CD1c-positive myeloid dendritic cell (primary cell): Measurements from ENCODE around the gene YWHAH.

Experiments used
- DNase-seq: peaks from one replicate; pipeline ENCODE4 v3.0.0-alpha.2; 2016; ENCODE audit errors: extremely low spot score

Gene YWHAH

DNA sequence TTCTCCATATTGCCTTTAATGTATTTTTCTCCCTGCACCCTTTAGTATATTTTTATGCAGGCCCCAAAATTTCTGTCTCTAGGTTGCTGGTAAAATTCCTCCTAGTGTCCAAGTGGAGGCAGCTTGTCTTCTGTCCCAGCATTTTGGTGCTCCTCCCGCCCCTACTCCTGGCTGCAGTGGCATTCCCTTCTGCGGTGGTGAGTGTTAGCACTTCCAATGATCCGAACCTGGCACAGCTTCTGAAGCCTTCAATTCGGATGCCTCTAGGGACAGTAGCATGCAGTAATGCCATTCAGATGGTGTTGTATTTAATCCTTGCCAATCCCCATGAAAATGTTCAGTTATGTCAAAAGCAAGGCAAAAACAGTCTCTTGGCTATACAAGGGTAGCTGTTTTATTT lies 5.9 kb downstream of the YWHAH start:
- no peak for DNase-seq

DNA sequence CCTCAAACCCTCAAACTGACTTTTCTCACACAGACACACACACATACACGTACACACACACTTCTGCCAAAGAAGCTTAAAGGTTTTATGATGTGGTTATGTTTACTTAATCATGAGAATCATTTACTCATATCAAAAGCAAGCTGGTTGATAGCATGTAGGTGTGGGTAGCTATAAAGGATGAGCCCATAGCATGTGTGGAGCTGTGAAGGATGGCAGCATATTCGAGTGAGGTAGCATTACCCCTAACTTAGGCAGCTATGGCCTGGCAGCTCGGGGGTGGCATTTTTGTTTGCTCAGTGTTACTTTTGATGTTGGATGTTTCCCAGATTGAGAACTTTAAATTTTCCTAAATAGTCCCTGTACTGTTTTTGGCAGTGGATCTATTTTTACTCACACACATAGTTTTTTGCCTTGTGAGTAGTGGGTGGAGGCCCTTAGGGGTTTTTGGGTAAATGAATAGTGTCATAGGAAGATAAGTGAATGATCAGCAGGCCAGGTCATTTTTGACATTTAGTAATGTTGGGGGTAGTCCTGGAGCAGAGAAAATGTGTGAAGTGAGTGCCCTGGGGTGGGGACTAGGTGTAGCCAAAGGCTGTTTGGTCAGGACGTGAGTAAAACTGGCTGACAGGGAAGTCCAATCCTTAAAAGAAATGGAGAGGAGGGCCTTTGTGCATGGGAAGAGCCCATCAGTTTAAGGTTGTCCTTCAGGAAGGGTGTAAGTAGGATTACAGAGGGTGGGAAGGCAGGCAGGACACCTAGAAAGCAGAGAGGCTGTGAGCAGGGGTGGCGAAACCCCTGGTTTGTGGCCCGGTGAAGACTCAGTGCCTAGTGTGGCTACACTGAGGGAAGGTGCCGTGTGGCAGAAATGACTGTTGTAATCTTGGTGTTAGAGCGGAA lies 7.1 kb downstream of the YWHAH start:
- DNase-seq, result no peak

DNA sequence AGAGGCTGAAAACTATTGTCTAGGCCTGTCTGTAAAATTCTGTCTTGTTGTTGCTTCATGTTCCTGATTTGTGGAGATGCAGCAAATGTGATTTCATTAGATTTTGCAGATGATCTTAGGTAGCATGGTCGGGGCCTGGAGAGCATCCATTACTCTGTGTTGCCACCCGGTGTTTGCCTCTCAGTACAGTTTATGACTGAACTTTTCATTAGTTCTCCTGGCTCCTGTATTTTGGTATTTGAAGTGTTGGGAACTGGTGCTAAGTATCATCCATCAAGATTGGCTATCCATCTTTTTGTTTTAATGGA lies 7.7 kb downstream of the YWHAH start:
- DNase-seq, result no peak

DNA sequence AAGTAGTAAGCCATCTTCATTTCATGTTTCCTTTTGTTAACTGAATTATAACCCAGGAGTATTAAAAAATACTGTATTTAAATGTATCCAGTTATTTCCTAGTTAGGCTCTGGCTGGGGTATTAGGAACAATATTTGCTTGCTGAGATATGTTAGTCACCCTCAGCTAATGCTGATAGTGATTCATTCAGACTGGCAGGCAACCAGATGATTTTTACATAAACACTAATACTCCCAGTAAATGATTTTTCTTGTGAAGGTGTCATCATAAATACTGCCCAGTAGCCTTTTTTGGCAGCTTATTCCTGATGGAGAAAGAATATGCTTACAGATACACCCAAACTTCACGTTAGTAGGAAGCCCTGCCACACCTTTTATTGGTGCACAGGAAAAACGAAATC lies 8.1 kb downstream of the YWHAH start:
- no peak for DNase-seq

DNA sequence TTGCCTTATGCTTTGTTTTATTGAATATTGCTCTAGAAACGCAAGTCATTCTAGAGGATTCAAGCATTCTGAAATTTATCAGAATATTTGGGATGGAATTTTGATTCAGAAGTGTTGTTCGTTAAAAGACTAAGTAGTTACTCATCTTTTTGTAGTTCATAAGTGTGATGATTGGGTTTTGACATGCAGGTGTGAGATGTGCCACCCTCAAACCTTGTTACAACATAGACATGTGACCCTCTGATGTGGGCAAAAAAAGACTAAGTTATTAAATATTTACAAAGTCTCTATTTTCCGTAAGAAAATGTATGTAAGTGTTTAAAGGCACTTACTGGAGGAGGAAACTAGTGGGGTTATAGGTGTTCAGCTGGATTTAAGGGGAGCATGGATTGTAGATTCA lies 8.9 kb downstream of the YWHAH start:
- no peak for DNase-seq

DNA sequence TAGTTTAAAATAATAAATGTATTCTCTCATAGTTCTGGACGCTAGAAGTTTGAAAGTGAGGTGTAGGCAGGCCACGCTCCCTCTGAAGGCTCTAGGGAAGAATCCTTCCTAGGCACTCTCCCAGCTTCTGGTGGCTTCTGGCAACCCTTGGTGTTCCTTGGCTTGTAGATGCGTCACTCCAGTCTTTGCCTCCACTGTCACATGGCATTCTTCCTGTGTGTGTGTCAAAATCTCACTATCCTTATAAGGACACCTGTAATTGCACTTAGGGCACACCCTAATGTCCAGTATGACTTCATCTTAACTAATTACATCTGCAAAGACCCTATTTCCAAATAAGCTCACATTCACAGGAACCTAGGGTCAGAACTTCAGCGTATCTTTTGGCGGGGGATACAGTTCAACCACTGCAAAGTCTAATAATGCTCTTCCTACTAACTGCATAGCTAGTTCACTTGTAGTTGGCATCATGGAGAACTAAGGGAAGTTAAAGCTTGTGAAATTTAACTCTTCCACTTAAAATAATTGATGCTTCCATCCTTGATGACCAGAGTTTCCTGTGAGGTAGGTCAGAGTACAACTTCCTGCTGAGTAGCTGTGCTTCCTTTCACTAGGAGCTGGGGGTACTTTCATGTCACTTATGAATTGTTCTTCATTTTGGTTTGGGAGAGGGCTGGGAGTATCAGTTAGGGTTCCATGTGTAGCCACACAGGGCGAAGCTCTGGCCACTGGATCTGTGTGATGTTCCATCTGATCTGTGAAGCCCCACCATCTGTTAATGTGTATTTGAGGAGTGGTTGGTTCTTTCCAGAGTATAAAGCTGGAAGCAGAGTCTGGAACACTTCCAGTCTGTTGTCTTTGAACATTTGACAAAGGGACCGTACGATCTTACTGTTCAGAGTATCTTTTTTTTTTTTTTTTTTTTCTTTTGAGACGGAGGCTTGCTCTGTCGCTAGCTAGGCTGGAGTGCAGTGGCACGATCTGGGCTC lies 10.5 kb downstream of the YWHAH start:
- DNase-seq, result no peak

DNA sequence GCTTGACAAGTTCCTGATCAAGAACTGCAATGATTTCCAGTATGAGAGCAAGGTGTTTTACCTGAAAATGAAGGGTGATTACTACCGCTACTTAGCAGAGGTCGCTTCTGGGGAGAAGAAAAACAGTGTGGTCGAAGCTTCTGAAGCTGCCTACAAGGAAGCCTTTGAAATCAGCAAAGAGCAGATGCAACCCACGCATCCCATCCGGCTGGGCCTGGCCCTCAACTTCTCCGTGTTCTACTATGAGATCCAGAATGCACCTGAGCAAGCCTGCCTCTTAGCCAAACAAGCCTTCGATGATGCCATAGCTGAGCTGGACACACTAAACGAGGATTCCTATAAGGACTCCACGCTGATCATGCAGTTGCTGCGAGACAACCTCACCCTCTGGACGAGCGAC lies 12.0 kb downstream of the YWHAH start:
- no peak for DNase-seq

DNA sequence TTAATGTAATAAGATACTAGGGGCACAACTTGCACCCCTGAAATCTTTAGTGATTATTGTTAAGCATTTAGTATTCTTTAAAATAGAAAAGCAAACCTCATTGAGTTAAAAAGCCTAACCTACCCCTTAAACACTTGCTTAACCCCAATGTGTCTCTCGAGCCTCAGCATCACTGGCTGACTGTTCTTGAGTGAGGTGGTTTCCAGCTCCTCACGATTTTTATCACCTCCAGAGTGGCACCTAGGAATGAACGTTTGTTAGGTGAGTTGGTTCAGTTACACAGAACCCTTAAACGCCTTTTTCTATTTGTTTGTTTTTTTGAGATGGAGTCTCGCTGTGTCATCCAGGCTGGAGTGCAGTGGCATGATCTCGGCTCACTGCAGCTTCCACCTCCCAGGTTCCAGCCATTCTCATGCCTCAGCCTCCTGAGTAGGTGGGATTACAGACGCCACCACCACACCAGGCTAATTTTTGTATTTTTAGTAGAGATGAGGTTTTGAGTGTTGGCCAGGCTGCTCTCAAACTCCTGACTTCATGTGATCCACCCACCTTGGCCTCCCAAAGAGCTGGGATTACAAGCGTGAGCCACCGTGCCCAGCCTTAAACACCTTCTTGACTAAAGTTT lies 13.7 kb downstream of the YWHAH start:
- DNase-seq, result no peak

DNA sequence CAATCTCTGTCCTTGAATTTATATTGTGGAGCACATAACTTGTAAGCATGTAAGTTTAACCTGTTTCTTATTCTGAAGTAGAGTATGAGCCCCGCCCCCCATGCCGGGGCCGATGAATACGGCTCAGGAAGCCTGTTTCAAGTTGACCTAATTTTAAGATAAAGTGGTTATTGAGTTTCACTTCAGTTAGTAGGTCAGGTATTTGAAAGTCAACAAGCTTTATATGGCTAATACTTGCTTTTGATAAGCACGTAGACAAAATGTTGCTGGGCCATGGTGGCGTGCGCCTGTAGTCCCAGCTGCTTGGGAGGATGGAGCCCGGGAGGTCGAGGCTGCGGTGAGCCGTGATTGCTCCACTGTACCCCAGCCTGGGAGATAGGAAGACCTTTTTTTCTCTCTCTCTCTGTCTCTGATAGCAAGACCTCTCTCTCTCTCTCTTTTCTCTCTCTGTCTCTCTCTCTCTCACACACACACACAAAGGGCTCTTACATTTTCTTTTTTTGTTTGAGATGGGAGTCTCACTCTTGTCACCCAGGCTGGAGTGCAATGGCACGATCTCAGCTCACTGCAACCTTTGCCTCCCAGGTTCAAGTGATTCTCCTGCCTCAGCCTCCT lies 14.4 kb downstream of the YWHAH start:
- no peak for DNase-seq

DNA sequence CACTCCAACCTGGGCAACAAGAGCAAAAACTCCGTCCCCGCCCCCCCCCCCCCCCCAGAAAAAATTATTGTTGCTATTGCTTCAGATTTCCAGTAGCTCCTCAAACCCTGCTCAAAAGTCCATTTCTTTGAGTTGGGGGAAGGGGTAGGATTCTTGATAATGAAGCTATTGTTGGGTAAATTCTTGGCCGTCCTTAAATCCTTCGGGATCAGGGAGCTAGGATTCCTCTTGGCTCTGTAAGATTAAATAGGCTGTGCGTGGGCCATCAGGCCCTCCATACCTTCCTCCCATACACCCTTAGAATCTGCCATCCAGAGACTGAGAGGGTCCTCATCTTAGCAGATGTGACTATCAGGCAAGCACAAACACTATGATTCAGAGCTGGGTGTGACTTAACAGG lies 16.4 kb downstream of the YWHAH start:
- DNase-seq, result no peak

DNA sequence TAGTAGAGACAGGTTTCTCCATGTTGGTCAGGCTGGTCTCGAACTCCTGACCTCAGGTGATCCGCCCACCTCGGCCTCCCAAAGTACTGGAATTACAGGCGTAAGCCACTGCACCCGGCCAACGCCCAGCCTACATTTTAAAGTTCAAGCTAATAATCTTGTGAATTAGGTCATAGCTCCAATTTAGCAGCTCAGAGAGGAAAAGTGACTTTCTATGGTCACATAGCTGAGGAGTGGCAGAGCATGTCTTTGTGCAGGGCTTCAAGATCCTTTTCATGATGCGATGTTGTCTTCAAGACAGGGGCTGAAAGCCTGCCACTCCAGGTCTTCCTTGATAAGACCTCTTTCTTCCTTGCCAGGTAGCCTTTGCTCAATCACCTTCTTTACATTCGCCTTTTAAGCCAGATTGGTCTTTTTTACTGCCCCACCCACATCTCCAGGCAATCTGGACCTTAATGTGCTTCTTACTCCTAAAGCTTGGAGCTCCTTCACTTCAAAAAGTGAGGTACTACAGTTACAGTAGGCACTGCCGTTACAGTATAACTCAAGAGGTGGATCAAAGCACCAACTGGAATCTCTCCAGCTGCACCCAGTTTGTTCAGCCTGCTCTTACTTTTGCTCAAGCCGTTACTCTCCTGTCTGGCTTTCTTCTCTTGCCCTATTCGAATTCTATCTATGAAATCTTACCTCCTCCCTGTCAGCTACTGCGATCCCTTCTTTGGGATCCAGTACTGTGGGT lies 18.2 kb downstream of the YWHAH start:
- no peak for DNase-seq

DNA sequence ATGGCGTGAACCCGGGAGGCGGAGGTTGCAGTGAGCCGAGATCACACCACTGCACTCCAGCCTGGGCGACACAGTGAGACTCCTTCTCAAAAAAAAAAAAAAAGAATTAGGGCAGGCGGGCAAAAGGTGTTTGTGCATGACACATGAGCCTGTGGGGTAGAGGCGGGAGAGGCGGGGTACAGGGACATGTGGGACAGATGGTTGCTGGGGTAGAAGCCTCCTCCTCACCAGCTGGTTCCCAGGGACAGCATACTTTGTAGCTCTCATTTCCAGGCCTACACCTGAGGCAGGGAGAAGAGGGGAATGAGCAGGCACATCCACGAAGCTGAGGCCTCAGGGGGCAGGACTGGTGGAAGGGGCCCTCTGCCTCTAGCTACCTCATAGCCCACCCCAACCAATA lies 23.7 kb downstream of the YWHAH start:
- DNase-seq, result no peak

DNA sequence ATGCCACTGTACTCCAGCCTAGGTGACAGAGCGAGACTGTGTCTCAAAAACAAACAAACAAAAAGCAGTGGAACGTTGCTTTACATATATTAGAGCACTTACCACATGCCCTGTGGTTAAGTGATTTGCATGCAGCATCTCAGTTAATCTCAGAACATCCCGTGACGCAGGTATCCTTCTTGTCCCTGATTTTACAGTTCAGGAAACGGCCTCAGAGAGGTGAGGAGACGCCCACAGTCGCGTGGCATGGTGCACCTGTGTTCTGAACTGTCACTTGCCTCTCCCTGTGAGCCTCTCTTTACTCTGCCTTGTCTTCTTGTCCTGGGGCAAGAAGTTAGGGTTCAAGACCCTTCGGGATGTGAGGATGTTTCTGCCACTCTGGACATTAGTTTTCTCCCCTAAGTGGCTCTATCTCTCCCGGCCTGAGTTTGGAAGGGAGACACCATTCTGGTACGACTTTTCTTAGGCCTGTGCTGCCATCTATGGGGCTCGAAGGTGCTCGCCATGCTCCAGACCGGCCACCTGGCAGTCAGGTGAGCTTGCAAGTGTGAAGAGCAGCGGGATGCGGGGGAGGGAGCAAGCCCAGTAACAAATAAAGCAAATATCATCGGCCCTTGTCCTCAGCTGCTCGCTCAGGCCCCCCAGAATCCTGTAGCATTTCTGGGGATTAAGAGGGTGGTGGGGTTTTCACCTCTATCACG lies 25.6 kb downstream of the YWHAH start:
- peak; percentile 35 for DNase-seq

DNA sequence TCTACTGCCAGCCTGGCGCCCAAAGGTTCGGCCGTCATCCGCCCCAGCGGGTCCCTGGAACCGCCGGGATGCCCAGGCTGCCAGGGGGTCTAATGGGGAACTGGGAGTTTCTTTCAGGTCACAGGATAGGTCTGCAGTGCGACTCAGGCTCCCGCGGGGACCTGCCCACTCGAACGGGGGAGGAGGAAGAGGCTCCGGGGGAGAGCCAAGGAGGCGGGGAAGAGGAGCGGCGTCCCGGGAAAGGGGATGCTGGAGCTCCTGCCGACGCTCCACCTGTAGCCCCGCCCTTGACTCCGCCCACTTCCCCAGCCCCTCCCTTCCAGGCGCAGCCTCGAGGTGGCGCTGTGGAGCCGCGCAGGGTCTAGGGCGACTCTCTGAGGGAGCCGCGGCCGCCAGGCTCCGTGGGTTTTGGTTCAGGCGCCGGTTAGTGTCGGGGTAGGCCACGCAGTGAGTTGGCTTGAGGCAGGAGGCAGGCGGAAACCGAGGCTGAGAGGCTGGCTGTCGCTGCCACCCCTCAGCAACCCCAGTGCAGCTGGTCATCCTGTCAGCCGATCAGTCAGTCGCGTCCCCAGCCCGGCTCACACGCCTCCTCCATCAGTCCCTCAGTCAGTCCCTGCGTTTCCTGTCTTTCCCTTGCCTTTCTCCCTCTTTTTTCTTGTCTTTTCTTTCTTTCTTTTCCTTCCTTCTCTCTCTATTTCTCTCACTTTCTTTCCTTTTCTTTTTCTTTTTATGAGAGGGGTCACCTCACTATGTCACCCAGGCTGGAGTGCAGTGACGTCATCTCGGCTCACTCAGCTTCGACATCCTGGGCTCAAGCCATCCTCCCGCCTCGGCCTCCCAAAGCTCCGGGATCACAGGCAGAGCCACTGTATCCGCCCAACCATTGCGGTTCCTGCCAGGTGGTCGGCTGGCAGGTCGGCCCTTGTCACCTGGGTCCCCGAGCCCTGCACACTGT lies 26.4 kb downstream of the YWHAH start:
- peak; percentile 95 for DNase-seq

DNA sequence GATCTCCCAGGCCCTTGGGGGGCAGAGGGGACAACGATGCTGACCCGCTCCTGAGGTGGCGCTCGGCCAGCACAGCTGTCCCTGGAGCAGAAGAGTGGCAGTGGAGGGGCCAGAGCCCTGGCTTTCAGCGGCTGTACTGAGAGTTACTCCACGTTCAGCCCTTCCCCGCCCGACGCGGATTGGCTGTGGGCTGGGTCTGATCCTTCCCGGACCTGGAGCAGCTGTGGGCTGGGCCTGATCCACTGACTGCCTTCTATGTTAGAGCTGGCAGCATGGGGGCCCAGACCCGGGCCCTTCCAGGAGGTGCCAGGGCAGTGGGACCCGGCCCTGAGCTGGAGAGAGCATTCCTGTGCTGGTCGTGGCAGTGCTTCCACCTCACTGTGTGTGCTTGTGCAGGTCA lies 27.8 kb downstream of the YWHAH start:
- DNase-seq, result no peak

DNA sequence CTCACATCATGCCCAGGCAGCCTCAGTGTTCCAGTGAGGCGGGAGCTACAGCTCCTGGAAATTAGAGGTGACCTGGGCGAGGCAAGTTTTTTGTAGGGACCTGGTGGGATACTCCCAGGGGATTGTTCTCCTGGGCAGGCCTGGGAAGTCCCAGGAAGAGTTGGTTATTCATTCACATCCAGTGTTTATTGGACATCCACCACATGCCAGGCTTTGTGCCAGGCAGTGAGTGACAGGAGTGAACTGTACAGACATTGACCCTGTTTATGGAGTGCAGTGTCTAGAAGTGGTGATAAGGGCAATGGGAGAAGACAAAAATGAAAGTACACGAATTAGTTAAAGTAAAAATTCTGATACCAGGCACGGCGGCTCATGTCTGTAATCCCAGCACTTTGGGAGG lies 29.4 kb downstream of the YWHAH start:
- DNase-seq, result no peak

DNA sequence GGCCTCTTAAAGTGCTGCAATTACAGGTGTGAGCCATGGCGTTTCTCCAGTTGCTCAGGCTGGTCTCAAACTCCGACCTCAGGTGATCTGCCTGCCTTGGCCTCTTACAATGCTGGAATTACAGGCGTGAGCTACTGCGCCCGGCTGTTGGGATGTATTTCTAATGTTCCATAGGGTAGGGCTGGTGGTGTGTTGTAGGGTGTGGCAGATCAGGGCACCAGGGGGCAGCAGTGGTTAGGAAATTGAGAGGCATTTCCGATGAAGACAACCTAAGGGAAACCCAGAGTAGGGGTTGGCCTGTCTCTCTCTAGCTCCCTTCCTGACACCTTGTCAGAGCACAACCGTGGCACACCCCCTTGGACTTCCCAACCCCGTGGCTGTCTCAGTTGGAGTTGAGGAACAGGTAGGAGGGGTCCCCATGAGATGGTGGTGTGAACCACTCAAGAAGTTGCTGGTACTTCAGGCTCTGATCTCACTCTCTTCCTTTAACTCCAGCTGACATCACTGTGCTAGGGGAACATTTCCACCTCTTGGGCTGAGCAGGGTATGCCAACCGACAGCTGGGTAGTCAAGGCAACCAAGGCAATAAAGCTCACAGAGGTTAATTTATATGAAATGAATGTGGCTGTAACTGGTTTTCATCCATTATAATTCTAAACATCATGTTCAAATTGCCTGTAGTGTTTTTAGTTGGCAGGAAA lies 33.0 kb downstream of the YWHAH start:
- peak; percentile 72 for DNase-seq

DNA sequence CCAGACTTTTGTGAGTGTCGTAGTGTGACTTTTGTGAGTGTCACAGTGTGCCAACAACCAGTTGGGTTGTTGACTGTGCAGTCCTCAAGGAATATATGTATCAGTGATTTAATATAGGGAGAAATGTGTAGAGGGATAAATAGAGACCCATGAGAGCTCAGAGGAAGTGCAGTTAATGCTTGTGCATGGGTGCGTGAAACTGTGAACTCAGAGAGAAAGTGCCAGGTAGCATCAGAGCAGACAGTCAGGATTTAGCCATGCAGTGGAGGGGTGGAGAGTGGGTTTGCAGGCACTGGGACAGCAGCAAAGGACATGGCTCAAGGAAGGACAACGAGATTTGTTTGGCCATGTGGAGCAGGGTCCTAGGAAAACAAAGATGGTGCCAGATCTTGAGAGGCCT lies 33.6 kb downstream of the YWHAH start:
- no peak for DNase-seq

DNA sequence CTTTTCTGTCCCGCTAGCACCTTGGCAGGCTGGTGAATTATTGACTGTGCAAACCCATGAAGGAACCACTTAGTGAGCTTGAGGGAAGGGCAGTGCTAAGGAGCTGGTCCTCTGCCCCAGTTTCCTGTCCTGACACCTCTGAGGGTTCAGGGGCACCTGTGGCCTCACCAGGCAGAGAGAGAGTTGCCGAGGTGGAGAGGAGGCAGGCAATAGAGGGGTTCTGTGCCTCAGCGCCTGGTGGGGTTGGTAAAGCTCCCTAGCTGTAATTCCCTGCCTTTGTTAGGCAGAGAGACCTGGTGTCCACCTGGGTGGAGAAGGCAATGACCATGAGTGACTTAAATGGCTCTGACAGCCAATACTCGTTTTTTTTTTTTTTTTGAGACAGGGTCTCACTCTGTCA lies 36.3 kb downstream of the YWHAH start:
- no peak for DNase-seq
